HG02840 (cell line): Measurements from ENCODE around the gene HEMGN.
"Not testable (repeated sequence)": the region's sequence is repeated elsewhere in the genome, so short reads cannot be mapped to it uniquely, and the experiment has no call there.

Experiments
- ATAC-seq: cut with Tn5 transposase; IDR thresholded peaks from one replicate; pipeline ENCODE4 v1.9.1; 2021; ENCODE audit warnings: mild to moderate bottlenecking, moderate library complexity, moderate number of reproducible peaks; ENCODE audit not compliant: unreplicated experiment, low FRiP score

The HEMGN gene

DNA sequence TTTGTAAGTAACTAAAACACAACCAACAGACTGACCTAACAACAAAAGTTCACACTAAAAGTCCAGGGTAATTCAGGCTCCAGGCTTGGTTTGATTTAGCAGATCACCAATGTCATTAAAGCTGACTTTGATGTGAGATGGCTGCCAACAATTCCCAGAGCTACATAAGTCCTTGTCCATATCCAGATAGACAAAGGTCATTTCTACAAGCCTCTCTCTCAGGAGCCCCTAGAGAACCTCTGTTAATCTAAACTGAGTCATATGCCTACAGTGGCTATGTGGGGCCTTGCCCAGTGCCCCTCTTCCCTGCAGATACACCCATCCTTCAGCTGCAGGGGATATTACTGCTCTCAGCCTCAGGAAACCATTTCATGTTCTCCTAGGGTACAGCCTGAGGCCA is 26.9 kb upstream of the HEMGN start:
- ATAC-seq = no peak

DNA sequence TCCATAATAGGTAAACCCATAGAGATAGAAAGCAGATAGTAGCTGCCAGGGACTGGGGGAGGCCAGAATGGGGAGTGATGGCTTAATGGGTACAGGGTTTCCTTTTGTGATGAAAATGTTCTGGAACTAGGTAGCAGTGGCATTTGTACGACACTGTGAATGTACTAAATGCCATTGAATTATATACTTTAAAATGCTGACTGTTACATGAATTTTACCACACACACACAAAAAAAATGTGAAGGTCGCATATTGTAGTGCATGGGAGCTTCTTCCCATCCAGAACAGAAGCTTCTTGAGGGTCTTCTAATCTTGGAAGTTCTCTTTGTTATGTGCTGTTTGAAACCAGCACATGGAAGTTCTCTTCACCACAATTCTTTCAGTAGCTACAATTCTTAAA is 25.3 kb upstream of the HEMGN start:
- ATAC-seq = no peak

DNA sequence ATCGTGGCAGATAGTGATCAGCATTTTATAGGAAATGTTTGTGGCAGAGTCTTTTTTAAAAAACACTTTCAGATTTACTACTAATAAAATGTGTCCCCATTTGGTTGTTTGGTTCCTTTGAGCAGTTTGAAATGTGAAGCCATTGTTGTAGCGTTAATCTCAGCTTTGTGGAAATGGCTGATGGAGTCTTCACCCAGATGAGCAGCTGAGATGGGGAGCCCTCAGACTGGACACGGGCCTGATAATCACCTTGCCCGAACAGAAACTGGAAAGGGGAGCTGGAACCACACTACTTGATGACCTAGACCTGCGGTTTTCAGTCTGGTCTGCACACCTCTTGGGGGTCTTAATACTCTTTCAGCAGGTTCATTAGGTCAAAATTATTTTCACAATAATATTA is 24.6 kb upstream of the HEMGN start:
- ATAC-seq = no peak

DNA sequence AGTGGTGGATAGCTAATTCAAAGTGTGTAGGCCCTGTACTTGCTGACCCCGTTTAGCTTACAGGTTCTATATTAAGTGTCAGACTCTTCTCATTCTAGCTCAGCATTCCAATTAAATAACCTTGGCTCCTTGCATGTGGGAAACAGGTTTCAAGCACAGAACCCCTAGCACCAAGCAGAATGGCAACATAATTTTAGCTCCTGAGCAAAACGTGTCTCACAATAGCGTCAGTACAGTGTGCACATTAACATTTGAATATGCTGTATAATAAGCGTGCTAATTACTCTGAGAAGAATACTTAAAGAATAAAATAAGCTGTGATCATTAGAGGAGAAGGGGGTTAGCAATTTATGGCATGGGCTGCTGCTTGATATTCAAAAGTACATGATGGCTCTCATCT is 24.2 kb upstream of the HEMGN start:
- ATAC-seq = no peak

DNA sequence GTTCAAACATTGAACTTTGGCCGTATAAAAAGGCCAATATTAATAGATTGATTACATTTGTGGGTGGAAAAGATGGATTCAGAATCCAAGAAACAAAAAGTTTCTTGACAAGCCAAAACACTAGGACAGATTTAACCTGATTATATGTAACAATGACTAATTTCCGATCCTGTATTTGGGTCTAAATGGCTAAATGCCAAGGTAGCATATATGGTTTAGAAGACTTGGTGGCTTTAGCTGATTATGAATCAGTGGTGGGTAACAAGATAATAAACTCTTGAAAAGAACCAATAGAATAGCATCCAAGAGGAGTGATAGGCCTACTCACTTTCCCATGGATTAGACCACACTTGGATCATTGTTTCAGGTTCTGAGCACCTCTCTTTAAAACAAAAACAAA is 23.4 kb upstream of the HEMGN start:
- no peak for ATAC-seq

DNA sequence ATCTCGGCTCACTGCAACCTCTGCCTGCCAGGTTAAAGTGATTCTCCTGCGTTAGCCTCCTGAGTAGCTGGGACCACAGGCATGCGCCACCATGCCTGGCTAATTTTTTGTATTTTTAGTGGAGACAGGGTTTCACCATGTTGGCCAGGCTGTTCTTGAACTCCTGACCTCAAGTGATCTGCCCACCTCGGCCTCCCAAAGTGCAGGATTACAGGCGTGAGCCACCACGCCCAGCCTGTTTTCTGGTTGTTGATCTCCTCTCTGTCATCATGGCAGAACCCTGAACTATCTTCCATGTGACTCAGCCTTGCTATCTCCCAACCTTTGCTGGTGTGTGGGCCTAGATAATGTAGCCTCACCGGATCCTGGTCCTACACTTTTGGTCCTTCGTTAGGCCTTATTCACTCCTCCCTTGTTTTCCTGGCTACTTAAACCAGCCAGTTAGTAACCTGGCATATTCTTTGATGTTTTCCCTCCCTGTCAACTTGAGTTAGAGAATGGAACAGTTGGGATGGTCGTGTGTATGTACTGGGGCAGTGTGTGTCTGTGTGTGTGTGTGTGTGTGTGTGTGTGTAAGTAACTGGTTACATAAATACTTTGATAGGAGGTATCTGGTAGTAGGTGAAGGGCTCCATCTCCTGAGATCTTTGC is 22.8 kb upstream of the HEMGN start:
- ATAC-seq = not testable (repeated sequence)

DNA sequence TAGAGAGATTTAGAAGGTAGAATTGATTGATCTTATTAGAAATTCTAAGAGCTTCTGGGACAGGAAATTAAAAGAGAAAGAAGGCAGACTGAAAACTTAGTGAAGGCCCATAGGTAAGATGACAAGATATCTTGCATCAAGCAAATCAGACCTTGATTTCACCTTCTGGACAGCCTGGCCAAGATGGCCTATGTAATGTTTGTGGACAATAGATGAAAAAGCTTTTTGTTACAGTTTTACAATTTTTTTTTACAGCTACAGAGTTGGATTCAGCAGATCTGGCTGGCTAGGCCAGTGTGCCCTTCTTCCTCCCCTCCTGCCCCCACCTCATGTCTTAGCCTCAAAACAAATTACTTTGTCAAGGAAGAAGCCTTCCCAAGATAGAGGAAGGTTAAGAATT is 21.6 kb upstream of the HEMGN start:
- ATAC-seq = no peak

DNA sequence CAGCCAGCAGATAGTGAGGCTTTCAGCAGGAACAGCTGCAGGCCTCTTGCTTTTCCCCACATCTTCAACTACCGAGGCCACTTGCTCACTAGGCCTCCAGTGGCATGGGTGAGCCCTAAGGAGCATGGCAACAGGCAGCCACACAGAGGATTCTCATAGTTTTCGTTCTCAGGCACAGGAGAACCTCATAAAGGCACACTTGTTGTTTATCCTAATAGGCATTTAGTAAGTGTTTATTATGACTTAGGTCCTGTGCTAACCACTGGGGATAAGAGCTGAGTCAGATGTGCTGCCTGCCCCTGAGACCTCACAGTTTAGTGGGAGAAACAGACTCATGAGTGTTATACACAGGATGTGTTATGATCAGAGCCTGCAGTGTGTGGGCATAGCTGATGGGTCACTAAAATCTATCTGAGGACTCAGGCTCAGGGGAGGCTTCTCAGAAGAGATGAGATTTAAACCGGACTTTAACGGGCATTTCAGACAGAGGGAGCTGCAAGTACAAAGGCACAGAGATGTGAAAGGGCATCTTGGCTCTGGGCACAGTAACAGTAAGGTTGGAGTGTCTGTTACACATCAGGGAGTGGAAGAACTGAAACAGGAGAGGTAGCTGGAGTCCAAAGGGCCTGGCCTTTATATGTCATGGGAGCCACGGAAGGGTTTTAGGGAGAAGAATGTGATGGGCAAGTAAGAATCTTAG is 21.0 kb upstream of the HEMGN start:
- no peak for ATAC-seq

DNA sequence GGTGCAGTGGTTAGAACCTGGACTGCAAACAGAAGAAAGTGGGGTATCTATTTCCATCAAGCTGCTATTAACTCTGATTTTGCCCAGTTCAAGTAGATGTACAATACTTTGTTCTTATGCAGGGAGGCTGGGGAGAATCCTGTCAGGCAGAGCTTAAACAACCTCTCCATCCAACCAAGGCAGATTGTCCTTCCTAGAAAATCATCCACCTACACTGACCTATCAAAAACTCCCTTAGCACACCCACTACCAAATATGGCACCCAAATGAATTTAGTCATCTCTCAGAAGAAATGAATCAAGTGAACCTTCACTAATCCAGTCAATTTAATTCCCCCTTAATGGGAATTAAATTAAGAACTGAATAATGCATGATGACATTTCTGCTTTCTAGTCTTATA is 18.4 kb upstream of the HEMGN start:
- no peak for ATAC-seq

DNA sequence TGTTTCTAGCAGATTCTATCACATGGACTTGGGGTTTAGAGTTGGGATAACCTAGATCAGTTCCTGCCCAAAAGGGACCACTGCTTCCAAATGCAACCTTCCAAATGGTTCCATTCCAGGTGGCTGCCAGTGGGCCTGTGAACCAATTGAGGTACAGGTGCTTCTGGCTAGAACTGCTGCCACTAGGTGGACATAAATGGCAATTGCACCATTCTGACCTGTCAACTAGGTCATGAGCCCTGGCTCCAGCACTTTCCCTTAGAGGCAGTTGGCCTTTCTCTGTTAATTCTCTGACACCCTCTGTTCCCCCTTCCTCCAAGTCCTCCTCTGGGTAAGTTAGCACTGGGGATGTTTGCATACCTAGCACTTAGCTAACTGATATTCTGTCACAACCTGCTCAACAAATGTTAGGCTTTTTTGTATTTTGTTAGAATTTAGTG is 16.6 kb upstream of the HEMGN start:
- ATAC-seq = no peak

DNA sequence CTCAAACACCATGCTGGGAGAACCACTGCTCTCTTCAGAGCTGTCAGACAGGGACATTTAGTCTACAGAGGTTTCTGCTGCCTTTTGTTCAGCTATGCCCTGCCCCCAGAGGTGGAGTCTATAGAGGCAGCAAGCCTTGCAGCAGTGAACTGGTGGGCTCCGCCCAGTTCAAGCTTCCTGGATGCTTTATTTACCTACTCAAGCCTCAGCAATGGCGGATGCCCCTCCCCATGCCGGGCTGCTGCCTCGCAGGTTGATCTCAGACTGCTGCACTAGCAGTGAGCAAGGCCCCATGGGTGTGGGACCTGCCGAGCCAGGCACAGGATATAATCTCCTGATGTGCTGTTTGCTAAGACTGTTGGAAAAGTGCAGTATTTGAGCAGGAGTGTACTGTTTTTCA is 12.9 kb upstream of the HEMGN start:
- not testable (repeated sequence) for ATAC-seq

DNA sequence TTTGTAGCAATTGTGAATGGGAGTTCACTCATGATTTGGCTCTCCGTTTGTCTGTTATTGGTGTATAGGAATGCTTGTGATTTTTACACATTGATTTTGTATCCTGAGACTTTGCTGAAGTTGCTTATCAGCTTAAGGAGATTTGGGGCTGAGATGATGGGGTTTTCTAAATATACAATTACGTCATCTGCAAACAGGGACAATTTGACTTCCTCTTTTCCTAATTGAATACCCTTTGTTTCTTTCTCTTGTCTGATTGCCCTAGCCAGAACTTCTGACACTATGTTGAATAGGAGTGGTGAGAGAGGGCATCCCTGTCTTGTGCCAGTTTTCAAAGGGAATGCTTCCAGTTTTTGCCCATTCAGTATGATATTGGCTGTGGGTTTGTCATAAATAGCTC is 9.1 kb upstream of the HEMGN start:
- ATAC-seq = not testable (repeated sequence)

DNA sequence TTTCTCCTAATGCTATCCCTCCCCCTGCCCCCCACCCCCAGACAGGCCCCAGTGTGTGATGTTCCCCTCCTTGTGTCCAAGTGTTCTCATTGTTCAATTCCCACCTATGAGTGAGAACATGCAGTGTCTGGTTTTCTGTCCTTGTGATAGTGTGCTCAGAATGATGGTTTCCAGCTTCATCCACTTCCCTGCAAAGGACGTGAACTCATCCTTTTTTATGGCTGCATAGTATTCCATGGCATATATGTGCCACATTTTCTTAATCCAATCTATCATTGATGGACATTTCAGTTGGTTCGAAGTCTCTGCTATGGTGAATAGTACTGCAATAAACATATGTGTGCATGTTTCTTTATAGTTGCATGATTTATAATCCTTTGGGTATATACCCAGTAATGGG is 7.5 kb upstream of the HEMGN start:
- not testable (repeated sequence) for ATAC-seq

DNA sequence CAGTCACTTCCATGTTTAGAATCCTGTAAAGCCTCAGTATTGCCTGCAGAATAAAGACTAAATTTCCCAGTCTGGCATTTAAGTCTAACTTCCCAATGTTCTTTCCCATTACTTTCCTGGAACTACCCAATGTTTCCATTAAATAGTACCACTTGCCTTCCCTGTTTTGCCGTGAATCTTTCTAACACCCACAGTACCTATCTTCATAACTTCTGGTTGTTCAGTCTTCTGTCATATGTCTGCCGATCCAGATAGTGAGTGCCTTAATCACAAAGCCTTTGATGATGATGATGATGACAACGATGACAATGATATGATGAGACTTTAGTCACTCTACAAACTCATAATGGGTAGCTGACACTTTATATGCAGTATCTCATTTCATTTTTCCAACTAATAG is 6.6 kb upstream of the HEMGN start:
- ATAC-seq = no peak

DNA sequence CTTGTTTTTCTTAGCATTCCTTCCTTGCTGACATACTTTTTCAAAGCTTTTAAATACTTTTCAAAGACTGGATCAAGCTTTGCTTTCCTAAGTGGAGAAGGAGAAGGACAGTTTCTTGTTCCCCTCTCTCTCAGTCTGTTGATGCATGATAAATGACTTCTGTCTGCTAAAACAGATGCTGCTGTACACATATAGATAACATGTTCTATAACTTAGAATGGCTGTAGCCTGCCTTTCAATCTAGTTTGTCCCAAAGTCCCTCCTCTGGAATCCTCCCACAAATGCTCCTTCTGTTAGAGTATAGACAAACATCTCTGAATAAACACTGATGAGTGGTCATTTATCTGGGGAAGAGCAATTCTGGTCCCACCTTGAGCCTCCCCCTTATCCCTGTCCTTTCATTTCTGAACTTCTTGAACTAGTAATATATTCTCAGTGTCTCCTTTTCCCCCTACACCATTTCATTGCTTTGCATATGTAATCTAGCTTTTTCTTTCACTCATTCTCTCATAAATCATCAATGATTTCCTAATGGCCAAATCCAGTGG is 5.4 kb upstream of the HEMGN start:
- no peak for ATAC-seq

DNA sequence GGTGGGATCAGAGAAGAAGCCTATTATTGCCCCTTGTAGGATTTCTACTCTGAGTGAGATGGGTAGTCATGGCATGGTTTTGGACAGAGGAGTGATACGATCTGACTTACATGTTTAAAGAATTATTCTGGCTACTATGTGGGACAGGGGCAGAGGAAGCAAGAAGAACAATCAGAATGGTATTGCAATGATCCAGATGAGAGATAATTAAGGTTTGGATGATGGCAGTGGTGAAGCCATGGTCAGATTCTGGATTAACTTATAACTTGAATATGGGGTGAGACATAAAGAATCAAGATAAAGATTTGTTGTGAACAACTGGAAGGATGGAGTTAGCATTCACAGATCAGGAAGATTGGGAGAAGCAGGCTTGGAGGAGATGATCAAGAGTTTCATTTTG is 3.4 kb upstream of the HEMGN start:
- no peak for ATAC-seq

DNA sequence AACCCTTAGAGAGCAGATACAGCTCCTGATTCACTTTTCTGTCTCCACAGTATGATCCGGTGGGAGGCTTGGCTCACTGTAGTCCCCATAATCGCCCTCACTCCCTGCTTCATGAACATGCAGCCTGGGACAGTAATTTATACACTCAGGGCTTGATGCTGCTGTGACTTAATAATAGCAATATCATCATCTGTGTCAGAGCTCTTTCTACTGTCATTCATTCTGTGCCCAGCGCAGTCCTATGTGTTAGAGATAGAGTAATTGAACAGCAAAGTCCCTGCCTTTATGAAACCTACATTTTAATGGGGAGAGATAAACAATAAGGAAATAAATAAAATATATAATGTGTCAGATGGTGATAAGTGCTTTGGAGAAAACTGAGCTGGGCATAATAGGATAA is 2.8 kb upstream of the HEMGN start:
- no peak for ATAC-seq

DNA sequence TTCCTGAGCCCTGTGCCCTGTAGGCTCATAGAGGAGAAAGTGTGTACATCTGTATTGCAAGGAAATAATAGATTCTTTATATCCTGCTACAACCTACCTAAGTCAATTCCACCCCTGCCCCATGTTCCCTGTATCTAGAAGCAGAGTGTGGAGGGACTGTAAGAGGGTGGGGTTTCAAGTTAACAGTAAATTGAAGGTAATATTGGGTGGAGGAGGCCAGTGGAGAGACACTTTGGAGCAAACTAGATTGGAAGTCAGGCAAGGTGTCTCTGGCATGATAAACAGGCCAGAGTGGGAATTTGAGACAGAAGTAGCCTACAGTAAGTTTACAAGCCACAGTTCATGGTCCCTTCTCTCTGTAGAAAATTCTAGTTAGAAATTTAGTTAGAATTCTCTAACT is 2.3 kb upstream of the HEMGN start:
- no peak for ATAC-seq

DNA sequence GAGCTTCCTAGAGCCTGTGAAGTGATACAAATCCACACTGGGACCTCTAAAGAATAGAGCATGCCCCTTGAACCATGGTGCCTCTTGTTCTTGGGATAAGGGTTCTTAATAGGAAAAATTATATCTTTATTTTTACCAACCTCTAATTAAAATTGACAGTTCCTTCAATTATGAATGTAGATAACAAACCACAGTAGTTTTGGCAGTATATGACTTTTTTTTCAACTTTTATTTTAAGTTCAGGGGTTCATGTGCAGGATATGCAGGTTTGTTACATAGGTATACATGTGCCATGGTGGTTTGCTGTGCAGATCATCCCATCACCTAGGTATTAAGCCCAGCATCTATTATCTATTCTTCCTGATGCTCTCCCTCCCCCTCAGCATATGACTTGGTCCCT is 974 bp downstream of the HEMGN start:
- ATAC-seq = no peak

DNA sequence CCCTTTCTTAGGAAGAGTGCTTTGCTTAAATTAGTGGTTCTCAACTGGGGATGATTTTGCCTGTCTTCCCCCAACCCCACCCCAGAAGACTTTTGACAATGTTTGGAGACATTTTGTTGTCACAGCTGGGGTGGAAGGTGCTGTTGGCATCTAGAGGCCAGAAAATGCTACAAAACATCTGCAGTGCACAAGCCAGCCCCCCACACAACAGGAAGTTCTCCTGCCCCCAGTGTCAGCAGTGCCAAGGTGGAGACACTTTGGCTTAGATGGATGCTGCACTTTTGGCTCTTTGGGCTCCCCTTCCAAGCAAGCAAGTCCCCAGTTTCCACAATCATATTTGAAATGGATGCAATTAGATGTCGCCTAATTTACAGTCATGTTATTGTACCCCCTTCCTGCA is 2.7 kb downstream of the HEMGN start:
- ATAC-seq = no peak

DNA sequence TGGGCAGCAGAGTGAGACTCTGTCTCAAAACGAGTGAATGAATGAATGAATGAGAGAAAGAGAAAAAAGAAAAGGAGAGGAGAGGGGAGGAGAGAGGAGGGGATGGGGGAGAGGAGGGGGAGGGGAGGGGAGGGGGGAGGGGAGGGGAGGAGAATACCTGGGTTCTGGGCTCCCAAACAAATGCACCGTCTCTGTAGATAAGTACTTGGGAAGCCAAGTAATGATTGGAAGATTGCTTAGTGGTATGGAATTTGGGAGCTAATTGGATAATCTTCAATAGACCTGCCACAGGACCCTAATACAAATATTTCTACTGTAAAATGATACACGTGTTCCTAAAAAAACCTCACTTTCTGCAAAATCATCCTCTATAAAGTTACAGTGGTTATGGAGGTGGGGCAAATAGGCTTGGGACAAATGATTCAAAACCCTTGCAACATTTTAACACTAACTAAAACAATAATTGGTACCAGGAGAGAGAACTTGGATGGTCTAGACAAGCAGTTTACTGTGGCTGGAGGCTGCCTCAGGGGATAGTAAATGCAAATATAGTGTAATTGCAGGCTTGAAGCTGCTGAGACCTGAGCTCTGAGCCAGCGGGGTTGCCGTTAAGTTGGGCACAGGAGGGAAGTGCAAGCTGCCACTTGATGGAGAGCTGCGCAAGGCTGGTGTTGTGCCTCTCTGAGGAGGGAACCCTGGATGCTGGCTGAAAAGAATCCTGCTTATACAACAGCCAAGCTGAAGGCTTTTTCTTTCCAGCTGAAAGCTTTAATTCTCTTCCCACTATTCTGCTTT is 3.5 kb downstream of the HEMGN start:
- no peak for ATAC-seq
